ENCODE data around the gene PXMP2. TPM values are rescaled to one million over a fixed set of nuclear protein-coding genes. Genes with fewer than 3 reads are reported as not detected.

PXMP2 gene
- total and polyA plus RNA-seq, 5 donors: 21.6 to 40.1 (median 36.8) TPM

DNA sequence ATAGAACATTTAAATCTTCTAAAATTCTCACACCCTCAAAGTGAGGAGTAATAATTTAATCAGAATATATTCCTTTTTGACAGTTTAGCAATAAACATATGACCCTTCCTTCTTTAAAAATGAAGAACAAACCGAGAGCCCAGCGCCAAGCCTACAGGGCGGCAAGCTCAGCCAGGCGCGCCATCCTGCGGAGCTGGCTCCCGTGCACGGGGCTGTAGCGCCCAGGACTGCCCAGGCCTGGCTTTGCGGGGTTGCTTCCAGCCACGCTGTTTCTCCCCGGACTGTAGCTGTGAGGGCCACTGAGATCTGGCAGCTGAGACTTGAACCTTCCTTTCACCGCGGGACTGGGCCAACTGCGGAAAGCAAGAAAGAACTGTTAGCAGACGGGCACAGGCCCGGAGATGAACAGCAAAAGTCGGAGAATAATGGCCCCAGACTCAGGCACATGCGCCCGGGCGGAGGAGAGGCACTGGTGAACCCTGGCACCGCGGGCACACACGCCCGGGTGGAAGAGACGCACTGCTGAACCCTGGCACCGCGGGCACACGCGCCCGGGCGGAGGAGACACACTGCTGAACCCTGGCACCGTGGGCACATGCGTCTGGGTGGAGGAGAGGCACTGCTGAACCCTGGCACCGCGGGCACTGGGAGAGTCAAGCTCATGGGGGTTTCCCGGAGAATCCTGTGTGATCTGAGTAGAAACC lies 39.9 kb downstream of the PXMP2 start:
- H3K9me3 ChIP-seq (ENCODE audit: control insufficient read depth, low read length): no peaks in the 10 kb centered on the region
- no peak overlapping the region for H3K27ac ChIP-seq (ENCODE audit: low read length)
- ATAC-seq: peak in 1 of 2 donors; percentile 25
- intact Hi-C loops (cut with DNase I): no loop called here
- no peaks in the 10 kb centered on the region for H3K27me3 ChIP-seq (ENCODE audit: control insufficient read depth, insufficient read depth)
- peak in 1 of 3 donors; percentile 43 for DNase-seq
- no peaks in the 10 kb centered on the region for H3K4me1 ChIP-seq (ENCODE audit: control insufficient read depth, insufficient read depth, low read length)
- WGBS: 94% methylated on average over 37 of the region's 37 CpGs
- no peak overlapping the region for H3K4me3 ChIP-seq (ENCODE audit: low read length)

DNA sequence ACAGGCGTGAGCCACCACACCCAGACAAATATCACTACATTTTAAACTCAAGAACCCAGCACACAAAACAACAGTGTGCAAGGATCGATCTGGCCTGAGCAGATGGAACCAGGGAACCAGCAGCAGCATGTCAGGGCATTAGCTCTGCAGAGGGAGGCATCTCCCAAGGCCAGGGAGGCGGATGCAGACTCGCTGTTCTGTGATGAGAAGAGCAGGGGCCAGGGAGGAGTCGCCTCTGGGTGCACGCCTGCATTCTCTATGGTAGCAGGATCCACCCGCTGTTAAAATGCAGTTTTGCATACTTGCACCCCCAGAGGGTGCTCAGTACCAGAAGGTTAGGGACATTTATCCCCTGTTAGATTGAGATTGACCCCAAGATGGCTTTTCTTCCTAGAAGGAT lies 41.1 kb downstream of the PXMP2 start:
- ATAC-seq (no peak), DNase-seq (peak in 1 of 3 donors; percentile 29)
- intact Hi-C loops (cut with DNase I): no loop called here
- no peaks in the 10 kb centered on the region for H3K4me1 ChIP-seq (ENCODE audit: control insufficient read depth, insufficient read depth, low read length)
- no peaks in the 10 kb centered on the region for H3K27me3 ChIP-seq (ENCODE audit: control insufficient read depth, insufficient read depth)
- no peak overlapping the region for H3K4me3 ChIP-seq (ENCODE audit: low read length)
- H3K9me3 ChIP-seq (ENCODE audit: control insufficient read depth, low read length): no peaks in the 10 kb centered on the region
- WGBS: 98% methylated on average over 7 of the region's 7 CpGs
- no peak overlapping the region for H3K27ac ChIP-seq (ENCODE audit: low read length)

DNA sequence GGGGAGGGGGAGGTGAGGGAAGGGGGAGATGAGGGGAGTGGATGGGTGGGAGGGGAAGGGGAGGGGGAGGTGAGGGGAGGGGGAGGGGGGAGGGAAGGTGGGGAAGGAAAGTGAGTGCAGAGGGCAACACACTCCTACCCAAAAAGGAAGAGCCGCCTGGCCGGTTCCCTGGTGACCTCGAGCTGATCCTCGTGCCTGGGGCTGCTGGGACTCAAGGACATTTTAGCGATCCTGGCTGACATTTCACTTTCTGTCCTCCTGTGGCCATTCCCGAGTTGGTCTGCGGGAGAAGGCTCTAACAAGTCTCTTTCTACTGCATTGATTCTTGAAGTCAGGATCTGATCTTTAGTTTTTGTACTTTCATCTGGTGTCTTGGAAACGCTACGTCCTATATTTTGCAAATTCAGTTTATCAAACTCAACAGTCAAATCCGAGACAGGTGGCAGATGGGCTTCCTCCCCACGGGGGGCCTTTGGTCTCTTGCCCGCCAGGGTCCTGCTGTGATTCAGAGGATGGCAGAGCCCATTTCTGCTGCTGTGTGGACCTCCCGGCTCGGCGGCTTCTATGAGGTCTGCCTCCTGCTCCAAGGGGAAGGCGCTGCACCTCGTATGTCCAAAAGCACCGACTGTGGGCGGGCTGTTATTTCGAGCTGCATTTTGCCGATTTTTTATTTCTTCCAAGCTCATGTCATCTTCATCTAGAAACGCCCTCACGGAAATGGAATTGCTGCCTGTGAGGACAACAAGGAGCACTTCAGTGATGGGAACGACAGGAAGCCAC lies 42.3 kb downstream of the PXMP2 start:
- H3K27ac ChIP-seq (ENCODE audit: low read length): no peak overlapping the region
- no peaks in the 10 kb centered on the region for H3K9me3 ChIP-seq (ENCODE audit: control insufficient read depth, low read length)
- ATAC-seq (no peak), DNase-seq (peak in 1 of 3 donors; percentile 42)
- intact Hi-C loops (cut with DNase I): no loop called here
- H3K27me3 ChIP-seq (ENCODE audit: control insufficient read depth, insufficient read depth): no peaks in the 10 kb centered on the region
- no peaks in the 10 kb centered on the region for H3K4me1 ChIP-seq (ENCODE audit: control insufficient read depth, insufficient read depth, low read length)
- no peak overlapping the region for H3K4me3 ChIP-seq (ENCODE audit: low read length)
- WGBS: 83% methylated on average over 24 of the region's 24 CpGs

GRCh38 chr12:132730353-132730752 lies 43.0 kb downstream of the PXMP2 start:
- 93% methylated on average over 11 of the region's 11 CpGs for WGBS
- ATAC-seq (no peak), DNase-seq (peak in 1 of 3 donors; percentile 2)
- H3K4me1 ChIP-seq (ENCODE audit: control insufficient read depth, insufficient read depth, low read length): no peaks in the 10 kb centered on the region
- no peaks in the 10 kb centered on the region for H3K27me3 ChIP-seq (ENCODE audit: control insufficient read depth, insufficient read depth)
- no peak overlapping the region for H3K4me3 ChIP-seq (ENCODE audit: low read length)
- no peaks in the 10 kb centered on the region for H3K9me3 ChIP-seq (ENCODE audit: control insufficient read depth, low read length)
- intact Hi-C loops (cut with DNase I): no loop called here
- no peak overlapping the region for H3K27ac ChIP-seq (ENCODE audit: low read length)

DNA sequence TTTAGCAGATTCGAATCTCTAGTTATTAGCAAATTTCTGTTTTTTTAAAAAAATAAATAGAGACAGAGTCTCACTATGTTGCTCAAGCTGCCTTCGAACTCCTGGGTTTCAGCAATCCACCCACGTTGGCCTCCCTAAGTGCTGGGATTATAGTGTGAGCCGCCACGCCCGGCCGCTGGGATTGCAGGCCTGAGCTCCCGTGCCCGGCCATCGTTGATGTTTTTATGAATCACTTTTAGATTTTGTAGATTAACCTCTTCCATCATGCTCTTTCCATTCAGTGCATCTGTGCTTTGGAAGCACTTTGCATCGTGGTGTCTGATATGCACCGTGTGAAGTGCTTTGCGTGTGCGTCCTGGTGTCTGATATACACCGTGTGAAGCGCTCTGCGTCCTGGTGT lies 44.2 kb downstream of the PXMP2 start:
- DNase-seq (peak in 1 of 3 donors; percentile 16), ATAC-seq (no peak)
- H3K4me1 ChIP-seq (ENCODE audit: control insufficient read depth, insufficient read depth, low read length): no peaks in the 10 kb centered on the region
- intact Hi-C loops (cut with DNase I): no loop called here
- H3K4me3 ChIP-seq (ENCODE audit: low read length): no peak overlapping the region
- 88% methylated on average over 17 of the region's 17 CpGs for WGBS
- no peaks in the 10 kb centered on the region for H3K27me3 ChIP-seq (ENCODE audit: control insufficient read depth, insufficient read depth)
- H3K27ac ChIP-seq (ENCODE audit: low read length): no peak overlapping the region
- no peaks in the 10 kb centered on the region for H3K9me3 ChIP-seq (ENCODE audit: control insufficient read depth, low read length)

GRCh38 chr12:132734206-132734605 lies 46.8 kb downstream of the PXMP2 start:
- Histone ChIP-seq H3K4me1 (ENCODE audit: control insufficient read depth, insufficient read depth, low read length) (no peaks in the 10 kb centered on the region), H3K27me3 (ENCODE audit: control insufficient read depth, insufficient read depth) (no peaks in the 10 kb centered on the region), H3K4me3 (ENCODE audit: low read length) (no peak overlapping the region), H3K27ac (ENCODE audit: low read length) (no peak overlapping the region), H3K9me3 (ENCODE audit: control insufficient read depth, low read length) (no peaks in the 10 kb centered on the region)
- intact Hi-C loops (cut with DNase I): no loop called here
- DNase-seq: peak in 1 of 3 donors; percentile 53
- 69% methylated on average over 10 of the region's 10 CpGs for WGBS
- no peak for ATAC-seq

GRCh38 chr12:132735496-132735895 lies 48.1 kb downstream of the PXMP2 start:
- ATAC-seq: no peak
- Histone ChIP-seq H3K27me3 (ENCODE audit: control insufficient read depth, insufficient read depth) (no peaks in the 10 kb centered on the region), H3K4me3 (ENCODE audit: low read length) (no peak overlapping the region), H3K27ac (ENCODE audit: low read length) (no peak overlapping the region), H3K9me3 (ENCODE audit: control insufficient read depth, low read length) (no peaks in the 10 kb centered on the region), H3K4me1 (ENCODE audit: control insufficient read depth, insufficient read depth, low read length) (no peaks in the 10 kb centered on the region)
- 86% methylated on average over 20 of the region's 20 CpGs for WGBS
- intact Hi-C loops (cut with DNase I): no loop called here
- peak in 1 of 3 donors; percentile 45 for DNase-seq

DNA sequence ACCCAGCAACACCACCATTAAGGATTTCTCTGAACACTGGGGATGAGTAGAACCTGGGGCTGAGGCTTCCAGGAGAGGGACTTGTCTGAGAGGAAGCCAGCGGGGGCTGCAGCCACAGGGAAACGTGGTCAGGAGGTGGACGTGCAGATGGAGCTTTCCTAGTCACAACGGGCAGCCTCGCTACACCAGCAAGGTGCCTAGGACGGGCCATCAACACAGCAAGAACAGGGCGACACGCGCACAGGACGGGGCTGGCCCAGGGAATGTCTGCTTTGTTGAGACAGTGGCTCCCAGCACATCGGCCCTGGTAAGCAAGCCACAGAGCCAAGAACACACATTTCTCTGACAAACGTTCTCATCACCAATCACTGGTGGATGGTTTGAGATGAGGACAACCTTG lies 49.0 kb downstream of the PXMP2 start:
- intact Hi-C loops (cut with DNase I): no loop called here
- DNase-seq: peak in 1 of 3 donors; percentile 28
- no peak for ATAC-seq

GRCh38 chr12:132736913-132737312 lies 49.5 kb downstream of the PXMP2 start:
- H3K4me3 ChIP-seq (ENCODE audit: low read length): no peak overlapping the region
- H3K27ac ChIP-seq (ENCODE audit: low read length): no peak overlapping the region
- H3K27me3 ChIP-seq (ENCODE audit: control insufficient read depth, insufficient read depth): no peaks in the 10 kb centered on the region
- 91% methylated on average over 15 of the region's 15 CpGs for WGBS
- DNase-seq (peak in 1 of 3 donors; percentile 29), ATAC-seq (peak in 1 of 2 donors; percentile 18)
- no peaks in the 10 kb centered on the region for H3K9me3 ChIP-seq (ENCODE audit: control insufficient read depth, low read length)
- H3K4me1 ChIP-seq (ENCODE audit: control insufficient read depth, insufficient read depth, low read length): no peaks in the 10 kb centered on the region
- intact Hi-C loops (cut with DNase I): no loop called here

More for the DNA sequence above, 49.0 kb downstream of the PXMP2 start:
- Histone ChIP-seq H3K4me3 (ENCODE audit: low read length) (no peak overlapping the region), H3K27me3 (ENCODE audit: control insufficient read depth, insufficient read depth) (no peaks in the 10 kb centered on the region), H3K4me1 (ENCODE audit: control insufficient read depth, insufficient read depth, low read length) (no peaks in the 10 kb centered on the region), H3K9me3 (ENCODE audit: control insufficient read depth, low read length) (no peaks in the 10 kb centered on the region), H3K27ac (ENCODE audit: low read length) (no peak overlapping the region)
- WGBS: 90% methylated on average over 12 of the region's 12 CpGs

DNA sequence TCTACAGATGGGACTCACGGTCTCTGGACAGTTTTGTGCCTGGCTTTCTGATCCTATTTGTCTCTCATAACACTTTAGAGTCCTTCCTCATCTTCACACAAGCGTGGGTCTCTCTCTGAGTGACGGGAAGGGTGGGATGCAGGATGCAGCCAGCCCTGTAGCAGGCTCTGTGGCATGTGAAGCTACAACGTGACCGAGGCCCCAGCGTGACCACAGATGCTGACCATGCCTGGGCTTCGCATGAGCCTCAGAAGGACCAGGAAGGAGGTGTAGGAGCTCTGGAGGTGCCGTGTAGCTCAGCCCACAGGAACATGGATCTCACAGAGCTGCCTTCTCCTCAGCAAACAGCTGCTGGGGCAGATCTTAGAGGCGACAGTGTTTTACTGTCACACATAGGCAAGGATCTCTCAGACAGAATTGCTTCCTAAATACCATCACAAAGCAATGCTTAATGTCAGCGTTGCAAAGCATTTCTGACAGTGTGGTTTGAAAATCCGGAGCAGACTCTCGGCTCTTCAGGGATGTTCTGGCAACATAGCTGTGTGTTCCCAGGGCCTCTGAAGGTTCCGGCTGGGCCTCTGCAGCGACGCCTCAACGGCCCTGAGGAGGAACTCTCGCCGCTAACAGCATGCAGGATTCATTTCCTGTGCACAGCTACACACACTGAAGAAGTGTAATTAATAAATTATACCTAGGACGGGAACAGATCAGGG lies 52.4 kb downstream of the PXMP2 start:
- intact Hi-C loops (cut with DNase I): no loop called here
- Histone ChIP-seq H3K27ac (ENCODE audit: low read length) (peak overlapping the region; percentile 4), H3K27me3 (ENCODE audit: control insufficient read depth, insufficient read depth) (no peaks in the 10 kb centered on the region), H3K4me1 (ENCODE audit: control insufficient read depth, insufficient read depth, low read length) (no peaks in the 10 kb centered on the region), H3K9me3 (ENCODE audit: control insufficient read depth, low read length) (no peaks in the 10 kb centered on the region), H3K4me3 (ENCODE audit: low read length) (no peak overlapping the region)
- 65% methylated on average over 19 of the region's 19 CpGs for WGBS
- ATAC-seq: peak; percentile 20 to 42
- DNase-seq: peak in 1 of 3 donors; percentile 37

DNA sequence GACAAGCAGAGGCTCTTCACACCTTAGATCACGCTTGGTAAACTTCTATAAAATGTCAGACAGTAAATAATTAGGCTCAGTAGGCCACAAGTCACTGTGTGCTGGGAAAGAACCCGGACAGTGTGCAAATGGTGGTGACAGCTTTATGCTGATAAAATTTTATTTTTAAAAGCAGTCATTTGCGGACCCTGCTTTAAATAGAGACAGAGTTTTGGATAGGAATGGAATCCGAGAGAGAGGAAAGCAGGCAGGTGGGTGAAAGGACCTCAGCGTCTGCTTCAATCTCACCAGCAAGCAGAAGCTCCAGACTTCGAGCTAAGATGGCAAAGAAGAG lies 52.9 kb downstream of the PXMP2 start:
- 58% methylated on average over 6 of the region's 6 CpGs for WGBS
- Histone ChIP-seq H3K4me3 (ENCODE audit: low read length) (no peak overlapping the region), H3K27ac (ENCODE audit: low read length) (peak overlapping the region; percentile 43), H3K4me1 (ENCODE audit: control insufficient read depth, insufficient read depth, low read length) (no peaks in the 10 kb centered on the region), H3K27me3 (ENCODE audit: control insufficient read depth, insufficient read depth) (no peaks in the 10 kb centered on the region), H3K9me3 (ENCODE audit: control insufficient read depth, low read length) (no peaks in the 10 kb centered on the region)
- ATAC-seq (peak; percentile 10 to 29), DNase-seq (no peak)
- intact Hi-C loops (cut with DNase I): no loop called here

All from right cardiac atrium (tissue), 5 donors.